Globus pallidus (tissue), 1 donor: Measurements from ENCODE around the gene SFSWAP.
"Not testable (repeated sequence)": the region's sequence is repeated elsewhere in the genome, so short reads cannot be mapped to it uniquely, and the experiment has no call there.

Source experiments
- DNase-seq: peaks from one replicate; pipeline ENCODE4 v3.0.0-alpha.2; 2015; ENCODE audit warnings: low spot score

SFSWAP gene

DNA sequence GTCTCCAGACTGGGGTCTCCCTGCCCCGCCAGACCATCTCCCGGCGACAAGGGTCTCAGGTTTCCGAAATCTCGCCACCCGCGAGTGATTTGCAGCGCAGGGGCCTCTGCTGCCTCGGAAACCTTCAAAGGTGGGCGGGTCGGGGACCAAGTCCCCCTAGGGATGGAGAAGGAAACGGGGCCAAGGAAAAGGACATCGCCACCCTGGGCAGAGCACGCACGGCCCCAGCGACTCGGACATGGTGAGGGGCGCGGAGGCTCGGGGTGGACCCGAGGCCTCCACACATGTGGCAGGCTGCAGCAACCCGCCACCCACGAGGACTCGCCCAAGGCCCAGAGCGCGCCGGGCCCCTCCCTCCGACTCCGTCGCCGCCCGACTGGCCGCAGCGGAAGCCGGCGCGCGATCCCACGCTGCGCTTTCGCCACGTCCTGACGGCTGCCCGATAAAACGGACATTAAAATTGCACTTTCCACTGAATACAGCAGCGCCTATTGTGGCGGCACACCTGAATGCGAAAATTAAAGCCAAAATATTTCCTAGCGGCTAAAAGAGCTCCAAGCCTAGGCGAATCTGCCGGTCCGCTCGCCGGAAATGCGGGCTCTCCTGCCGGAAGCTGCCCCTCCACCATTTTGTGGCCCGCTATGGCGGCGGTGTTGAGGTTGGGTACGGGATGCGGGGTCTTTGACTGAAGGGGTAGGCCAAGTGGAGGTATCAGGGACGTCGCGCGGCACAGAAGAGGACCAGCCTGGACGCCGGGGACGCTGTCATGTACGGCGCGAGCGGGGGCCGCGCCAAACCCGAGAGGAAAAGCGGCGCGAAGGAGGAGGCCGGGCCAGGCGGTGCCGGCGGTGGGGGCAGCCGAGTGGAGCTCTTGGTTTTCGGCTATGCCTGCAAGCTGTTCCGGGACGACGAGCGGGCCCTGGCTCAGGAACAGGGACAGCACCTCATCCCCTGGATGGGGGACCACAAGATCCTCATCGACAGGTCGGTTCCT lies at the start of gene SFSWAP:
Gene SFSWAP, plus strand, starts transcription at position 627 of the 994 bp plus-strand sequence. Its CDS starts 140 bp downstream, at position 767.
- DNase-seq, result peak; percentile 74

- DNase-seq, result not testable (repeated sequence)
Observed at GRCh38 chr12:131661170-131661985, 49.5 kb upstream of the SFSWAP start.

DNA sequence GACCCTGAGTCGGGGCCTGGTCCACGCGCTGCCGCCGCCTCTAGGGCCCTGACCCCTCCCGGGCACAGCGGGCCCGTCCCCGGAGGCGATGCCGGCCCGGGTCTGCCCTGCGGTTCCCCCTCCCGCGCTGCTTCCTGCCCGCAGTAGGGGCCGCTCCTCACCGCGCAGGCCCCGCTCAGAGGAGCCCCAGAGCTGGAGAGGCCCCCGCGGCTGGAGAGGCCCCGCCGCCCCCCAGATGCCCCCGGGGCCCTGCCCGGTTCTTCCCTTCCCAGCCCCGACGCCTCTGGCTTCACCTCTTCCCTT lies 49.0 kb upstream of the SFSWAP start:
- not testable (repeated sequence) for DNase-seq

GRCh38 chr12:131662346-131662745 lies 48.5 kb upstream of the SFSWAP start:
- not testable (repeated sequence) for DNase-seq

DNA sequence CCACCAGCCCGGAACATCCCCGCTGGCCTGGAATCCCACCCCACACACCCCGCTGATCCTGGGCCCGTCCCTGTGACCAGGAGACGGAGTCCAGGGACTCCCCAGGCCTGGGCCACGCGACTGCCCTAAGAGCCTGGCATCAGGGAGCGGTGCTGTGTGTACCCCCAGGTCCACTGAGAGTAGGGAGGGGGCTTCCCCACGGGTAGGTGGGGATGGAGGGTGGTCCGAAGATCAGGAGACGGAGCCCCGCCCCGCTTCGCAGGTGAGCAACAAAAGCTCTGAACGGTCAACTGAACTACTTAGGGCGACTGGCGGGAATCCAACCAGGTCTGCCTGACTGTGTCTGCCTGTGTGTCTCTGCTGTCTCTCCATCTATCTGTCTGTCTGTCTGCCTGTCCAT lies 45.2 kb upstream of the SFSWAP start:
- DNase-seq, result not testable (repeated sequence)

DNA sequence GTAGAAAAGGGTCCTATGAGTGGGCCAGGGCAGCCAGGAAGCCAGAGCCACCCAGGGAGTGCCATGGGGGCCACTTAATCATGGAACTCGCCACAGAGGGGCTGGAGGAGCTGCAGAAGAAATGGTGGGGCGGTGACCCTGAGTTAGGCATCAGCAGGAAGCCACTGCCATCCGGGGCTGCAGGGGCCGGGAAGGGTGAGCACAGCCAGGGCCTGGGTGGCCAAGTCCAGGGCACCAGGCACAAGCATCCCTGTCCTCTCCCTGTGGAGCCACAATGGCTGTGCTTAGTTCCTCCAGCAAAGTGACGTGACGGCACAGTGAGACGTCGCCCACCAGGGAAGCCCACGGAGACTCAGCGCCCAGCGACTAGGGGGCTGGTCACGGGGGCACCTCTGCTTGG lies 44.4 kb upstream of the SFSWAP start:
- DNase-seq, result not testable (repeated sequence)

DNA sequence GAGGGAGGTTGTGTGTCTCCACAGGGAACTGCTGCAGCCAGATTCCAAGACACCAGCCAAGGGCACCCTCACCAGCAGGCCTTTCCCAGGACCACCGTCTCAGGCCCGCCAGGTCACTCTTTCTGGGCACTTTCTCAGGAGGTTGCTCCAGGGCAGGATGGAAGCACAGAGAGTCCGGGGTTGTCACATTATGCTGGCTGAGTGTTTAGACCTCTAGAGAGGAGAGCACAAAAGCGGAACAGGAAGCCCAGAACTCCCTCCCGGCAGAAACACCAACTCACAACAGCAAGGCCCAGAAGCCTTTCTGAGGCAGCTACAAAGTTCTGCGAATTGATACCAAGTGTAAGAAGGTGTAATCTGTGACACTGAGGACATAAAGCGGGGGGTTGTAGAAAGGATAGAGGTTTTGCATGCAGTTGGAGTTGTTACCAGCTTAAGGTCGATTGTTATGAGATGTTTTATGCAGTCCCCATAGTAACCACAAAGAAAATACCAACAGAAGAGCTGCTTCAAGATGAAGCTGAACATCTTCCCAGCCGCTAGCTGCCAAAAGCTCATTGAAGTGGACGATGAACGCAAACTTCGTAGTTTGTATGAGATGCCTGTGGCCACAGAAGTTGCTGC lies 43.8 kb upstream of the SFSWAP start:
- DNase-seq, result not testable (repeated sequence)

- no peak for DNase-seq
Observed at GRCh38 chr12:131671276-131671675, 39.6 kb upstream of the SFSWAP start.

DNA sequence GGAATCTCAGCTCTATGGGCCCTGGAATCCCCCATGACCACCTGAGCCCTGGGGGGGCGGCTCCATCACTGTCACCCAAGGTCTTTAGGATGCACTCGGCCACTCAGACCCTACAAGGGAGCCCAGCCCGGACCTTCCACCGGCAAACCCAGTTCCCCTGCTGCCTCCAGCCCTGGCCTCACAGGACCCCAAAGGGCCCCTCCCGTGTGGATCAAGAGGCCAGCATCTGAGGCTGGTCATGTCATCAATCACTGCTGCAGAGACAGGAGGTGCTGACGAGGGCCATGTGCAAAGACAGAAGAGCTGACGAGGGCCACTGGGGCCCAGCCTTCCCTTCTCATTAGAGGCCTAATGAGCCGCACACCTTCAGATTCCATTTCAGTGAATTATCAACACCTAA lies 39.0 kb upstream of the SFSWAP start:
- DNase-seq, result no peak

GRCh38 chr12:131672311-131672940 lies 38.5 kb upstream of the SFSWAP start:
- no peak for DNase-seq

GRCh38 chr12:131672941-131673887 lies 37.7 kb upstream of the SFSWAP start:
- peak; percentile 14 for DNase-seq

- no peak for DNase-seq
Observed at GRCh38 chr12:131673888-131674257, 37.0 kb upstream of the SFSWAP start.

DNA sequence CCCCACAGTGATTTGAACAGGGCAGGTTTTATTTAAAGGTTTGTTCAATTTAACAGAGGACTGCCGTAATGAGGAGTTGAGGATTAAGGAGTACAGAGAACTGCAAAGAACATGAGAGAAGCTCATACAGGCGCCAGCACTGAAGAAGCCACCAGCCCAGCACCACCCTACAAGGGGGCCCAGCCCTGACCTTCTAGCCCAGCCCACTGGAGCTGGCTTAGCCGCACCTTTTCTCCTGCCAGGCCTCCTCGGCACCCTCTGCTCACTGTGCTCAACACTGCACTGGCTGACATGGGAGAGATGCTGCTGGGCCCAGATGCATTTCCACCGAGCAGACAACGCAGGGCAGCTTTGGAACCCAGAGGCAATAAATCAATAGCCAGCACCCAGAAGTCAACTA lies 36.5 kb upstream of the SFSWAP start:
- DNase-seq, result no peak

GRCh38 chr12:131675126-131676080 lies 35.5 kb upstream of the SFSWAP start:
- DNase-seq, result no peak

- DNase-seq, result no peak
Observed at GRCh38 chr12:131676544-131676943, 34.3 kb upstream of the SFSWAP start.

- DNase-seq, result not testable (repeated sequence)
Observed at GRCh38 chr12:131677067-131677466, 33.8 kb upstream of the SFSWAP start.

- no peak for DNase-seq
Observed at GRCh38 chr12:131677699-131678098, 33.2 kb upstream of the SFSWAP start.

DNA sequence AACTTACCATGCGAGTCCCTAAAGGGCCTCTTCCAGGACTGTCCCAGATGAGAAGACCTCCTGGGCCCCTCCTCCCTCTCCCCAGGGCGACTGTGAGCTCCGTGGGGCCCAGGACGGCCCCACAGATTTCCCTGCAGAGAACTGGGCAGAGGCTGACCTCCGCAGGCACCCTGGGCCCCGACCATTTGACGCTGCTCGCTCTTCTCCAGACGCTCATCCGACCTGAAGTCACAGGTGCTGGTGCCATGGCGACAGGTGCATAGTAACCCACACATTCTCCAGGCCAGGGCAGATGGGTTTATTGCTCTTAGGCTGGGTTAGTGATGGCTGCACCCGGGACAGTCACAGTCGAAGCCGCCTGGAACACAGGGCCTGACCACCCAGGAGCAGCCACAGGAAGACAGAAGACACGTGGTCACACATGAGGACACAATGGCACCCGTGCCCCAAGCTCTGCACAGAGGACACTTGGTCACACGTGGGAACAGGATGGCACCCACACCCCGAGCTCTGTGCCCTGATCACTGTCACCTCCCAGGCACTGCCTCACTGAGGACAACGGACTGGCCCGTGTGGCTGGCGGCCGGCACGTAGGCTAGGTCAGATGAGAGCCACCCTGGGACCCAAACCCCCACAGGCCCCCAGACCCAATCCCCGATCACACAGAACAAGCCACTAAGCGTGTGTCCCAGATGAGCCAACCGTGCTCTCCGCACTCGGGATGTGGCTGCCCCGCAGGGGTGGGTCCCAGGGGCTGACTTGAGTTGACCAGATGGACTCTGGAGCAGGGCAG lies 32.3 kb upstream of the SFSWAP start:
- not testable (repeated sequence) for DNase-seq

DNA sequence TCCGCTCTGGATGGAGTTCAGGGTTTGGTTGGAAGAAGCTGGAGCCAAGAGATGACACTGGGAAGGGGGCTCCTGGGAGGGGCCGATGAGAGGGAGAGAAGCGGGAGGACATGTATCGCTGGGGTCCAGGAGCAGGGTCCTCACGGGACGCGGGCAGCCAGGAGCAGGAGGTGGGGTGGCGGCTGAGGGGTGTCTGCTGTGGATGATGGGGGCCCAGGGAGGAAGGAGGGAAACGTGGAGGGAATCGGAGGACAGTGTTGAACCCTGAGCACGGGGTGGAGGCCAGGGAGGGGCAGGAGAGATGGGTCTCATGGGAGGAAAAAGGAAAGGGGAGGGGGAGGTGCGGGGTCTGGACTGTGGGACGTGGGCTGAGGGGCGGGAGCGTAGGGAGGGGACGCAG lies 31.7 kb upstream of the SFSWAP start:
- not testable (repeated sequence) for DNase-seq
